ENCODE results near the gene TTC1.

GRCh38 chr5:159969966-159970365 is 39.0 kb upstream of the TTC1 start:
- no peak for TF ChIP-seq REST (IDR thresholded peaks at IDR 0.05; ENCODE audit: insufficient read depth in 1 of 2, low read depth in 2 of 2, low read length in 2 of 2)
- no peak for TF ChIP-seq POLR2AphosphoS5 (IDR thresholded peaks at IDR 0.05; ENCODE audit: low read depth, low read length)
- TF ChIP-seq TAF1 (IDR thresholded peaks at IDR 0.05; ENCODE audit: borderline replicate concordance, insufficient read depth, low read length), result no peak
- TF ChIP-seq SIN3A (IDR thresholded peaks at IDR 0.05; ENCODE audit: borderline replicate concordance, insufficient read depth, low read length), result no peak
- TF ChIP-seq FOXP2 (optimal IDR thresholded peaks at IDR 0.05; ENCODE audit: borderline replicate concordance, extremely low read depth, extremely low read length, insufficient read depth), result no peak
